Measurements from ENCODE around the gene FBLN7. TPM values are rescaled to one million over a fixed set of nuclear protein-coding genes. Genes with fewer than 3 reads are reported as not detected.

The FBLN7 gene
- total and polyA plus RNA-seq, 2 experiments from 2014 or later = 0.16 TPM; not detected in 1

GRCh38 chr2:112201696-112202430, 63.7 kb downstream of the FBLN7 start:
- Mint-ChIP-seq H3K27ac (no peak overlapping the region), H3K9me3 (peaks cover 23% of the 10 kb centered on the region), H3K4me3 (no peak overlapping the region), H3K27me3 (ENCODE audit: insufficient read depth, low read depth, poor library complexity) (no peaks in the 10 kb centered on the region), H3K4me1 (no peaks in the 10 kb centered on the region), H3K36me3 (ENCODE audit: low read depth) (peaks cover 14% of the 10 kb centered on the region; the same call in 1 of the 3 replicates)
- TF ChIP-seq ZNF462 (CRISPR knock-in tag; IDR thresholded peaks at IDR 0.05) (no peak), ZNF331 (CRISPR knock-in tag; IDR thresholded peaks at IDR 0.05; ENCODE audit: low read depth) (no peak), ETS1 (IDR thresholded peaks at IDR 0.05) (no peak), ZNF114 (CRISPR knock-in tag; IDR thresholded peaks at IDR 0.05) (no peak), NANOG (IDR thresholded peaks at IDR 0.05; ENCODE audit: borderline replicate concordance) (no peak), STAT1 (IDR thresholded peaks at IDR 0.05; ENCODE audit: unreplicated experiment) (no peak), EZH2phosphoT487 (IDR thresholded peaks at IDR 0.05; ENCODE audit: unreplicated experiment) (no peak), CREB1 (CRISPR knock-in tag; IDR thresholded peaks at IDR 0.05; ENCODE audit: low read depth) (no peak)
- DNase-seq (ENCODE audit: low spot score) = no peak
- no peak for ATAC-seq
- no peak overlapping the region for H3K4me3 ChIP-seq
- H3K4me2 ChIP-seq = no peak overlapping the region
- H3F3A ChIP-seq (replicated peaks; ENCODE audit: low read depth) = no peaks in the 10 kb centered on the region
- H3K36me3 ChIP-seq (ENCODE audit: insufficient read depth) = peaks cover 11% of the 10 kb centered on the region
- no peak overlapping the region for H3K27ac ChIP-seq (ENCODE audit: low read depth)
- H3K27me3 ChIP-seq (ENCODE audit: insufficient read depth) = no peaks in the 10 kb centered on the region
- no peaks in the 10 kb centered on the region for H4K20me1 ChIP-seq (replicated peaks; ENCODE audit: insufficient read depth)
- H3K79me2 ChIP-seq (replicated peaks; ENCODE audit: insufficient read depth) = no peaks in the 10 kb centered on the region
- no peak overlapping the region for H2AFZ ChIP-seq
- no peaks in the 10 kb centered on the region for H3K4me1 ChIP-seq (ENCODE audit: insufficient read depth)
- H3K9me2 ChIP-seq (ENCODE audit: insufficient read depth) = peaks cover 3% of the 10 kb centered on the region; the same call in 1 of the 2 replicates

All from GM23338 (cell line).